SW480 (cell line): Measurements from ENCODE around the gene MPDU1.
"Not testable (repeated sequence)": the region's sequence is repeated elsewhere in the genome, so short reads cannot be mapped to it uniquely, and the experiment has no call there.

Experiments used
- DNase-seq: peaks from one replicate; pipeline ENCODE4 v3.0.0-alpha.2; 2016; ENCODE audit warnings: low spot score

Gene MPDU1

DNA sequence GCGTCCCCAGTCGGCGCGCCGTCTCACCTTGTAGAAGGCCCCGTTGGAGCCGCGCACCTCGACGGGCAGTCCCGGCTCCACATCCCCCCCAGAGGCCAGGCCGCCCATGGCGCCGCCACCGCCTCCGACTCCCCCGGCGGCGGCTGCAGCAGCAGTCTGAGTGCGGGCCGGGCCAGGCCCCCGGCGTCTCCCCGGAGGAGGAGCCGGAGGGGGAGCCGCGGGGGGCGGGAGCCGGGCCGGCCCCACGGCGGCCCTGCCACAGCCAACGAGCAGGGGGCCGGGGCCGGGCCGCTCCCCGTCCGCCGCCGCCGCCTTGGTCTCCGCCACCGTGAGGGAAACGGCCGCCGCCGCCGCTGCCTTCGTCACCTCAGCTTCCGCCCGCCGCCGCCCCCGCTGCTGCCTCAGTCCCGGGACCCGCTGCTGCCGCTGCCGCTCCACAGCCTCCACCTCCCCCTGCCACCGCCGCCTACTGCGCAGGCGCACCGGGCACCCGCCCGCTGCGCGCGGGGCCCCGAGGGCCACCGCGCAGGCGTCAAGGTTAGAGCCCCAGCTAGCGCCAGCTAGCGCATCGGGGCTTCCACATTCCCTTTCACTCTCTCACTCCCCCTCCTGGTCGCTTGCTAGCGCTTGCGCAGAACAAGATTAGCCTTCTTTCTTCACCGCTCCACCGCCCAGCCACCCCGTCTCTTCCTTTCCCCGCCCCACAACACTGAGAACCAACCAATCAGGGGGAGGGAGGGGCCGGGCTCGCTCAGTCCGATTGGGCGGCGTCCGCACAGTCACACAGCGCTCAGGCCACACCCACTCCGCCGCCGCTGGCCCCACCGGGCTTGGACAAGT lies 31.0 kb downstream of the MPDU1 start, which contains the start of gene FXR2:
Gene FXR2, minus strand, starts transcription at position 473 of the 840 bp plus-strand sequence. Its CDS starts 365 bp downstream, at position 108.
- DNase-seq = peak; percentile 99

DNA sequence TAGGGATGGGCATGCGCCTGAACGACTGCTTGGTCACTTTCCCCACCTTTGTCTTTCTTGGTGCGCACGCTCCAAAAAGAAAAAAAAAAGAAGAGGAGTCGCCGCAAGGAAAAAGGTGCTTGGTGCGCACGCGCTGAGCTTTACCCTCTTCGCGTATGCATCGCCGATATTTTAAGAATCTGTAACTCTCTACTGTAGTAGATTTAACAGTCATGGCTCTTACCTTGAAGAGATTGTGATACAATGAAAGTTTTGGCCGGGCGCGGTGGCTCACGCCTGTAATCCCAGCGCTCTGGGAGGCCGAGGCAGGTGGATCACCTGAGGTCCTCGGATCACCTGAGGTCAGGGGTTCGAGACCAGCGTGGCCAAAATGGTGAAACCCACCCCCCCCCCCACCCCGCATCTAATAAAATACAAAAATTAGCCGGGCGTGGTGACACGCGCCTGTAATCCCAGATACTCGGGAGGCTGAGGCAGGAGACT lies 31.7 kb downstream of the MPDU1 start:
- no peak for DNase-seq

DNA sequence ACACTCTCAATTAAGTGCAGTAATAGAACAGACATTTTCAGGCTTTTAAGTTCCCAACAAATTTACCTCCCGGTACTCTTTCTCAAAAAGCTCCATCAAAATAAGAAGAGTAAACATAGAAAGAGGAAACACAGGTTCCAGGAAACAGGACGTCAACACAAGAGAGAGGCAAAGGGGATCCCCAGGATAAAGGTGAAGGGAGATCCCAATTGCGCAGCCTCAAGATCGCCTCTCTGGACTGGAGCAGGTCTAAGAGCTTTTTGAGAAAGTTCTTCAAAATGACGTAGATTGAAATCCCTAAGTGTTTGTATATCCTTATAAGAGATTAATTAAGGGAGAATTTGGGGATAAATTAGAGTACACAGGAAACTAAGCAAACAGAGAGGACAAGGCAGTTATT lies 35.0 kb downstream of the MPDU1 start:
- DNase-seq = no peak

DNA sequence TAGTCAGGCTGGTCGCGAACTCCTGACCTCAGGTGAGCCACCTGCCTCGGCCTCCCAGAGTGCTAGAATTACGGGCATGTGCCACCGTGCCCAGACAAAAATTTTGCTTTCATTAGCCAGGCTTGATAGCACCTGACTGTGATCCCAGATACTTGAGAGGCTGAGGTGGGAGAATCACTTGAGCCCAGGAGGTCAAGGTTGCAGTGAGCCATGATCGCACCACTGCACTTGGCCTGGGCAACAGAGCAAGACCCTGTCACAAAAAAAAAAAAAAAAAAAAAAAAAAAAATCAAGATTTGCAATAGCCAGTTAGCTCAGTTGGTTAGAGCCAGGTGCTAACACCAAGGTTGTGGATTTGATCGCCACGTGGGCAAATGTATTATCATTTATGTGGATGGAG lies 37.2 kb downstream of the MPDU1 start:
- no peak for DNase-seq

DNA sequence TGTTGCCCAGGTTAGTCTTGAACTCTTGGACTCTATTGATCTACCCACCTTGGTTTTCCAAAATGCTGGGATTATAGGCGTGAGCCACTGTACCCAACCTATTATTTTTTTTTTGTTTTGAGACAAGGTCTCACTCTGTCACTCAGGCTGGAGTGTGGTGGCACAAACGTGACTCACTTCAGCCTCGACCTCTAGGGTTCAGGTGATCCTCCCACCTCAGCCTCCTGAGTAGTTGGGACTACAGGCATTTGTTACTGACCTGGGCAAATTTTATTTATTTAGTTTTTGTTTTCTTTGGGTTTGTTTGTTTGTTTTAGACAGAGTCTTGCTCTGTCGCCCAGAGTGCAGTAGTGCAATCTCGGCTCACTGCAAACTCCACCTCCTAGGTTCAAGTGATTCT lies 40.0 kb downstream of the MPDU1 start:
- no peak for DNase-seq

DNA sequence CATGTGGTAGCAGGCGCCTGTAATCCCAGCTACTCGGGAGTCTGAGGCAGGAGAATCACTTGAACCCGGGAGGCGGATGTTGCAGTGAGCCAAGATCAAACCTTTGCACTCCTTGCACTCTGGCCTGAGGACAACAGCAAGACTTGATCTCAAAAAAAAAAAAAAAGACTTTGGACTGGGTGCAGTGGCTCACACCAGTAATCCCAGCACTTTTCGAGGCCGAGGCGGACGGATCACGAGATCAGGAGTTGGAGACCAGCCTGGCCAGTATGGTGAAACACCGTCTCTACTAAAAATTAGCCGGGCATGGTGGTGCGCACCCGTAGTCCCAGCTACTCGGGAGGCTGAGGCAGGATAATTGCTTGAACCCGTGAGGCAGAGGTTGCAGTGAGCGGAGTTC lies 42.1 kb downstream of the MPDU1 start:
- not testable (repeated sequence) for DNase-seq

DNA sequence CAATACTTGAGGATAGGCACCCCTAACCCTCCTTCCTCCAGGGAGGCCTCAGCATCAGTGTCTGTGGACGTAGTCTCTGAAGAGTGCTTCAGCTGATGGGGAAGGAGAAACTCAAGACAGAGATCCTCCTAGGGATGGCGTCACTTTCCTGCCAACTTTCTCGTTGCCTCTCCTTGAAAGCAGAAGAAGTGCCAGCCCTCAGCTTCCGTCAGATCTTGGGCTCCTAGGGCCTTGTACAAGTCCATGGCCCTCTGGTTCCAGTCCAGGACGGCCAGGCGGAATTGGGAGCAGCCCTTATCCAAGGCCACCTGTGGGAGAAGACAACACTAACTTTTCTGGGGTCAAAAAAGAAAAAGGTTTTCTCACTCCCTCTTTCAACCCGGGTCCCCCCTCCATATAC lies 42.7 kb downstream of the MPDU1 start:
- no peak for DNase-seq

DNA sequence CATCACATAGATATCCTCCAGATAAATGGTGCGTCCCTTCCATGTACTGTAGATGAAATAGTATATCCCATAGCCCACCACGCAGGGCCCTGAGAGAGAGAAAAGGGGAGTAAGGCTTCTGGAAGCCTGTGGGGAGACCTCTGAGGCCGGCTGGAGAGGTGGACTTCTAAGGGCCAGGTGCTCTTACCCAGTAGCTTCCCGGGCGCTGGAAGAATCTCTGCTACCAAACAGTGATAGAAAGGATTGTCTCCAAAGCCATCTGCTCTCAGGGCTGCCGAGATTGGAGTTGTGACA lies 43.3 kb downstream of the MPDU1 start:
- no peak for DNase-seq

DNA sequence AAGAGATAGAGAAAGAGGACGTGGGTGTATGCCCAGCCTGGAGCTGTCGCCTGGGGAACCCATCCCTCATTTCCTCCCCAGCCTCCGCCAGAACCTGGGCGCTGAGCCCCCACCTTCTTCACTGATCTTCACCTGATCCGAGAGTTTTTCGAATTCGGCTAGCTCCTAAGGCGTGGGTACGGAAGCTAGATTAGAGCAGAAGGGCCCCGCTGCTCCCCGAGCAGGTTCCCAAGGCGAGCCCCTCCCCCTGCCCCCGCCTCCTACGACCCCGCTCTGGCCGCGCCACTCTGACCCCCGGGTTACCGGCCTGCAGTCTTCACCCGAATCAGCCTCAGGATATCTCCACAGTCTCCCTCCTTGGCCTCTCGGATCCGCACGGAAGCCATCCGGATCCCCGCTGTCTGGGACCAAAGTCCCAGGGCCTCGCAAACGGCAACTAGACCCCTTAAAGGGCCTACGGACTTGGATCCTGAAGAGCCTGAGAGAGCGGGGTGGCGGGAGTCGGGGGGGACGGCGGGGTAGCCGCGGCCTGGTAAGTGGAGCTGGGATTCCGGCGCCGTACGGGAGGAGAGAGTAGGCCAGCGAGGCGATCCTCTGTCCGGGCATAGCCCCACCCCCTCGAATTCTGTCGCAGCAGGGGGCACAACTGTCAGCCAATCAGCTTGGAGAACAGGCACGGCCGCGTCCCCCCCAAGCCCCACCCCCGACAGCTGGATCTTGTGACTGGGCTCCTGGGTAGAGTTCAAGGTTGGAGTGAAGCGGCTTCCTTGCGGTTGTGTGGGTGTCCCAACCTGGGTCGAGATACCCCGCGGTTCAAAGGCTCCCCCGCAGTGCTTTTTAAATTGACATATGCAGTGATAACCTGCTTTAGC lies 43.8 kb downstream of the MPDU1 start, which contains the start of gene SAT2:
Gene SAT2, minus strand, starts transcription at position 572 of the 872 bp plus-strand sequence. Its CDS starts 186 bp downstream, at position 386.
- DNase-seq = peak; percentile 88

DNA sequence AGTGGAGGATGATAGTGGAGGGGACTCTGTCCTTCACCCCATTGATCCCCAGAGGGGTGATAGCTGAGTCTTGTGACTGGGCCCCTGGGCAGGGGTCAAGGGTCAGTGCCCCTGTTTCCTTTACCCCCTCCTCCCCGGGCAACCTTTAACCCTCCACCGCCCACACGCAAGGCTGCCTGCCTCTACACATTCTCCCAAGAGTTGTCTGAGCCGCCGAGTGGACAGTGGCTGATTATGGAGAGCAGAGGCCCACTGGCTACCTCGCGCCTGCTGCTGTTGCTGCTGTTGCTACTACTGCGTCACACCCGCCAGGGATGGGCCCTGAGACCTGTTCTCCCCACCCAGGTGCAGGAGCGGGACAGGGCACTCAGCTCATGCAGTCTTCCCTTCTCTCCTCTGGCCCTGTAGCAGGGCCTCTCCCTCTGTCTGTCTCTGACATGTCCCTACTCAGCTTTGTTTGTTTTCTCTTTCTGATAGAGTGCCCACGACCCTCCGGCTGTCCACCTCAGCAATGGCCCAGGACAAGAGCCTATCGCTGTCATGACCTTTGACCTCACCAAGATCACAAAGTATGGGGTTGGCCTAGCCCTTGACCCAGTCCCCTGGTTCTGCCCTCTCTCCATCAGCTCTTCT lies 46.4 kb downstream of the MPDU1 start, which contains the start of gene SHBG:
Gene SHBG, plus strand, starts transcription at position 197 of the 633 bp plus-strand sequence. Its CDS starts 38 bp downstream, at position 235.
- no peak for DNase-seq

DNA sequence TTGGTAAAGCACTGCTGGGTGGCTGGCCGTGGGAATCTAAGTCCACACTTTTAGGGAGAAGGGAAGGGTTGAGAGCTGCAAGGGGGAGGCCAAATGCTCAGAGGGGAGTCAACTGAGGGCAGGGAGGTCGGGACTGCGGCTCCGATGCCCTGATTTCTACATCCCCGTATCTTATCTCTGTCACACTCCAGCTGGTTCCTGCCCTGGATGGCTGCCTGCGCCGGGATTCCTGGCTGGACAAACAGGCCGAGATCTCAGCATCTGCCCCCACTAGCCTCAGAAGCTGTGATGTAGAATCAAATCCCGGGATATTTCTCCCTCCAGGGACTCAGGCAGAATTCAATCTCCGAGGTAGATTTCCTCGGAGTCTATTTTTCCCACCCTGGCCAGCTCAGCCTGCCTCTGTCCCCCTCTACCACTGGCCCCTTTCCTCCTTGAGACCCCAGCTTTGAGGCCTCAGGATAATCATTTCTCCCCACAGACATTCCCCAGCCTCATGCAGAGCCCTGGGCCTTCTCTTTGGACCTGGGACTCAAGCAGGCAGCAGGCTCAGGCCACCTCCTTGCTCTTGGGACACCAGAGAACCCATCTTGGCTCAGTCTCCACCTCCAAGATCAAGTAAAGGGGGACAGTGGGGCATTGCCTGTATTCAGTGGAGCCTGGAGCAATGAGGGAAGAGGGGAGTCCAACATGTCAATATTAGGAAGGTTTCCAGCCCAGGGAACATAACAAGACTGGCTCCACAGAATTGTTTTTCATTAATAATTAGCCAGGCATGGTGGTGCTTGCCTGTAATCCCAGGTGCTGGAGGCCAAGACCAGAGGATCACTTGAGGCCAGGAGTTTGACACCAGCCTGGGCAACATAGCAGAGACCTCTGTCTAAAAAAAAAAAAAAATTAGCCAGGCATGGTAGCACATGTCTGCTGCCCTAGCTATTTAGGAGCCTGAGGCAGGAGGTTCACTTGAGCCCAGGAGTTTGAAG lies 48.0 kb downstream of the MPDU1 start:
- no peak for DNase-seq

DNA sequence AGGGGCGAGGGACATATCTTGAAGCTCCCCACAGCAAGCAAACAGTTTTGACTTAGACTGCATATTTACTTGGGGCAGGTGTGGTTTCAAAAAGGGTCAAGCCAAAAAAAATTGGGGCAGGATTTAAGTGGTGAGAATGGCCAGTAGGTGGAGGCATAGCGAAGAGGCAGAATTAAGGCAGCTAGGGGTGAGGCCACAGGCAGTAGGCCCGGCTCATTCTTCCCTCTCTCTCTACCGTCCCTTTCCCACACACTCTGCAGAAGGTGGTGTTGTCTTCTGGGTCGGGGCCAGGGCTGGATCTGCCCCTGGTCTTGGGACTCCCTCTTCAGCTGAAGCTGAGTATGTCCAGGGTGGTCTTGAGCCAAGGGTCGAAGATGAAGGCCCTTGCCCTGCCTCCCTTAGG lies 48.8 kb downstream of the MPDU1 start:
- peak; percentile 61 for DNase-seq

DNA sequence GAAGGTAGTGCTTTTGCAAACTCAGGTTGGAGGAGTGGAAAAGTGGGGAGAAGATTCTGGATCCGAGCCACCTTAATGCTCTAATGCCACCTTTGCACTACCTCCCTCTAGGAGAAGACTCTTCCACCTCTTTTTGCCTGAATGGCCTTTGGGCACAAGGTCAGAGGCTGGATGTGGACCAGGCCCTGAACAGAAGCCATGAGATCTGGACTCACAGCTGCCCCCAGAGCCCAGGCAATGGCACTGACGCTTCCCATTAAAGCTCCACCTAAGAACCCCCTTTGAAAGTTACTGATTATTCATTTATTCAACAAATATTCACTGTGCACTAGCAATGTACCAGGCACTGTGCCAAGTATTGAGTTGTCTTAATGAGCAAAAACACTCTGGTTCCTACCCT lies 49.4 kb downstream of the MPDU1 start:
- DNase-seq = no peak

DNA sequence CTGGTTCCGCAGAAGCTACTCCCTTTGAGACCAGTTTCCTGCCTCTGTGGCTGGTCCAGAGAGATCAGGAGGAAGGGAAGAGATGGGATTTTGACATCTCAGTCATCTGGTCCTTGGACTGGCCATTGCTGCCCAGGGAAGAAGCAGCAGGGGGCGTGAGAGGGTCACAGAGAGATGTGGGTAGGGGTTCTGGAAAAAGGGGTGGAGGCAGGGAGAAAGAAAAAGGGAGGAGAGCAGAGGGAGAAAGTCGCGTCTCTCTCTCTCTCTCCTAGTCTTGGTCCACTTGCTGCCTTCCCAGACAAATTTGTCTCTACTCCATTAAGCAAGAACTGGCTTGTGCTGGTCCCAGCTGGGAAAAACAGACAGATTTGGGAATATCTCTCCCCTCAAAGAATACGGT lies 50.7 kb downstream of the MPDU1 start:
- DNase-seq = peak; percentile 31

DNA sequence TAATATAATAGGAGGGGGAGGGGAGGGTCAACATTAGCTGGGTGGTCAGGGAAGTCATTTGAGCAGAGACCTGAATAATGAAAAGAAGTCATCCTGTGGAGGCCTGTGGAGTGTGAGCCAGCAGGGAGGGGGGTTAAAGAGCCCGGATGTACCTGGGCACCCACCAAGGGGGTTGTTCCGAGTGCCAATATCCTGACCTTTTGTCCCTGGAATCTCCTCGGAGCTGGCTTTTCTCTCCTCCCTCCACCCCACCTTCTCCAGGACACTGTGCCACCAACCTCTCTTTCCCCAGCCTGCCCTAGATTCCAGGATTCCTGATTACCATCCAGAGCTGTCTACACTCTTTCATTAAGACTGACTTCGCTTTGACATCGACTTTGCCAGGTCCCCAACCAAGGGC lies 52.5 kb downstream of the MPDU1 start:
- DNase-seq = no peak
